Gastroesophageal sphincter (tissue), 4 donors: ENCODE results near the gene PFN2. TPM values are rescaled to one million over a fixed set of nuclear protein-coding genes. Genes with fewer than 3 reads are reported as not detected.

Experiments used
- ATAC-seq: fragments of 150-250 bp; one replicate; pipeline ENCODE4 v1.9.1; 2016; ENCODE audit warnings: mild to moderate bottlenecking, moderate library complexity
- H3K27ac ChIP-seq, 4 donors: fragments of 200-600 bp; sonication (generic) in 3 of 4; 1 replicate in 3 of 4; 2 replicates in 1 of 4; pipeline ENCODE4 v1.5.1; 2016 to 2019
- H3K27me3 ChIP-seq: fragments of 200-600 bp; sonication (generic); one replicate; pipeline ENCODE4 v1.5.1; 2019
- H3K36me3 ChIP-seq, 2 donors: fragments of 200-600 bp; sonication (generic); one replicate each; pipeline ENCODE4 v1.5.1; 2019; ENCODE audit warnings: control low read depth in 1 of 2
- H3K4me1 ChIP-seq, 3 donors: fragments of 200-600 bp; sonication (generic); 1 replicate in 2 of 3; 2 replicates in 1 of 3; pipeline ENCODE4 v1.5.1; 2016 to 2019; ENCODE audit warnings: control low read depth in 2 of 3
- H3K4me3 ChIP-seq, 2 donors: fragments of 200-600 bp; sonication (generic); one replicate each; pipeline ENCODE4 v1.5.1; 2019; ENCODE audit warnings: mild to moderate bottlenecking in 1 of 2, moderate library complexity in 1 of 2
- H3K9me3 ChIP-seq, 3 donors: fragments of 200-600 bp; sonication (generic); one replicate each; pipeline ENCODE4 v1.5.1; 2017 to 2019; ENCODE audit warnings: control low read depth in 2 of 3
- CTCF ChIP-seq, 4 experiments: fragments of 200-600 bp in 2 of 4; fragments of 450-650 bp in 2 of 4; sonication (generic) in 1 of 4; IDR thresholded peaks; one replicate each; pipeline ENCODE4 v1.5.1; 2017 to 2019; ENCODE audit warnings: antibody characterized with exemption in 4 of 4, mild to moderate bottlenecking in 2 of 4, moderate library complexity in 2 of 4
- EP300 ChIP-seq: sonication (generic); formaldehyde crosslinking; IDR thresholded peaks from one replicate; pipeline ENCODE4 v1.6.1; 2017; ENCODE audit warnings: antibody characterized with exemption, mild to moderate bottlenecking
- POLR2A ChIP-seq, 2 donors: fragments of 450-650 bp; IDR thresholded peaks; one replicate each; pipeline ENCODE4 v1.6.1; 2017; ENCODE audit warnings: antibody characterized with exemption in 2 of 2, mild to moderate bottlenecking in 2 of 2, moderate library complexity in 1 of 2
- POLR2AphosphoS5 ChIP-seq: sonication (generic); formaldehyde crosslinking; IDR thresholded peaks from one replicate; pipeline ENCODE4 v1.6.1; 2017; ENCODE audit warnings: antibody characterized with exemption
- WGBS, 2 donors: methylation state at CpG; one replicate each; pipeline ENCODE4 v1.1.5; 2018; ENCODE audit warnings: low coverage in 1 of 2; 5-methylcytosine and 5-hydroxymethylcytosine counted together
- total RNA-seq, 4 donors: library from RNA; depleted of rRNA; stranded (reverse); fragments of >200 nt; gene quantifications; one replicate each; pipeline ENCODE4 v1.1.0, GENCODE V29; 2016

The PFN2 gene
- 10 to 100 TPM; 43.5 to 80.6 (median 54.6) TPM for total RNA-seq

GRCh38 chr3:149970716-149971402 is at the start of gene PFN2:
TSS of gene PFN2 (minus strand) at chr3:149970895. CDS start at chr3:149970856, 39 bp downstream.
- peak; percentile 83 for ATAC-seq
- TF ChIP-seq EP300 (no peak), POLR2AphosphoS5 (peak; percentile 60), CTCF (IDR thresholded peaks at IDR 0.05) (no peak), POLR2A (IDR thresholded peaks at IDR 0.05) (peak in 1 of 2 donors; percentile 37)
- H3K27me3 ChIP-seq: no peaks in the 10 kb centered on the region
- peak within 1 kb of the TSS; percentile 80 to 99 for H3K4me3 ChIP-seq
- peaks cover 0 to 45% (median 9%) of the 10 kb centered on the region in 3 donors for H3K4me1 ChIP-seq
- H3K36me3 ChIP-seq: peaks cover 0 to 4% of the 10 kb centered on the region in 2 donors
- peak within 1 kb of the TSS; percentile 81 to 98 (median 98) for H3K27ac ChIP-seq
- no CpG with 5 or more reads among the region's 102 CpGs for WGBS, 2 donors
- no peaks in the 10 kb centered on the region for H3K9me3 ChIP-seq

GRCh38 chr3:150015901-150016300 is 45.2 kb upstream of the PFN2 start:
- no peak for ATAC-seq
- Histone ChIP-seq H3K27ac (no peak overlapping the region), H3K9me3 (no peaks in the 10 kb centered on the region), H3K27me3 (no peaks in the 10 kb centered on the region), H3K36me3 (no peaks in the 10 kb centered on the region), H3K4me1 (no peaks in the 10 kb centered on the region), H3K4me3 (no peak overlapping the region)
- WGBS, 2 donors: 77% methylated on average over 2 of the region's 2 CpGs; no CpG with 5 or more reads in 1 of the 2 donors
- TF ChIP-seq POLR2AphosphoS5 (no peak), EP300 (no peak), POLR2A (IDR thresholded peaks at IDR 0.05) (no peak), CTCF (IDR thresholded peaks at IDR 0.05) (no peak)

GRCh38 chr3:150014782-150015181 is 44.1 kb upstream of the PFN2 start:
- Histone ChIP-seq H3K9me3 (no peaks in the 10 kb centered on the region), H3K4me3 (no peak overlapping the region), H3K4me1 (no peaks in the 10 kb centered on the region), H3K27ac (no peak overlapping the region), H3K36me3 (no peaks in the 10 kb centered on the region), H3K27me3 (no peaks in the 10 kb centered on the region)
- TF ChIP-seq POLR2A (IDR thresholded peaks at IDR 0.05): no peak
- TF ChIP-seq EP300: no peak
- no peak for TF ChIP-seq CTCF (IDR thresholded peaks at IDR 0.05)
- TF ChIP-seq POLR2AphosphoS5: no peak
- no peak for ATAC-seq

GRCh38 chr3:150013801-150014200 is 43.1 kb upstream of the PFN2 start:
- H3K36me3 ChIP-seq: no peaks in the 10 kb centered on the region
- no peak overlapping the region for H3K4me3 ChIP-seq
- H3K27me3 ChIP-seq: no peaks in the 10 kb centered on the region
- WGBS, 2 donors: 86% methylated on average over 1 of the region's 2 CpGs; no CpG with 5 or more reads in 1 of the 2 donors
- no peak overlapping the region for H3K27ac ChIP-seq
- ATAC-seq: no peak
- H3K4me1 ChIP-seq: no peaks in the 10 kb centered on the region
- no peaks in the 10 kb centered on the region for H3K9me3 ChIP-seq
- no peak for TF ChIP-seq CTCF (IDR thresholded peaks at IDR 0.05)
- TF ChIP-seq POLR2A (IDR thresholded peaks at IDR 0.05): no peak
- TF ChIP-seq POLR2AphosphoS5: no peak
- TF ChIP-seq EP300: no peak

GRCh38 chr3:150006794-150007193 is 36.1 kb upstream of the PFN2 start:
- Histone ChIP-seq H3K27me3 (no peaks in the 10 kb centered on the region), H3K9me3 (no peaks in the 10 kb centered on the region), H3K27ac (no peak overlapping the region), H3K36me3 (no peaks in the 10 kb centered on the region), H3K4me3 (no peak overlapping the region), H3K4me1 (no peaks in the 10 kb centered on the region)
- TF ChIP-seq POLR2AphosphoS5 (no peak), EP300 (no peak), CTCF (IDR thresholded peaks at IDR 0.05) (no peak)
- no peak for ATAC-seq
